ENCODE data around the gene DAP. TPM values are rescaled to one million over a fixed set of nuclear protein-coding genes. Genes with fewer than 3 reads are reported as not detected.

DAP gene
- total RNA-seq, 3 donors from 2014 or later (not counting 1 experiment from before 2014, with no cell fraction given), result 38.4 to 48.9 (median 44.9) TPM

- H3K4me1 Mint-ChIP-seq, result peaks cover 40 to 45% of the 10 kb centered on the region in 2 donors
- peaks cover 13 to 18% of the 10 kb centered on the region in 2 donors for H3K27me3 Mint-ChIP-seq (ENCODE audit: low read depth in 2 of 2)
- Histone ChIP-seq H3K4me3 (ENCODE audit: low read length) (peak overlapping the region; percentile 67), H3K9me3 (ENCODE audit: control insufficient read depth, insufficient read depth, low read length) (no peaks in the 10 kb centered on the region), H3K27me3 (ENCODE audit: control insufficient read depth, insufficient read depth, low read length) (peaks cover 2% of the 10 kb centered on the region), H3K36me3 (ENCODE audit: control insufficient read depth, insufficient read depth, low read length) (no peaks in the 10 kb centered on the region), H3K27ac (ENCODE audit: low read length) (peak overlapping the region; percentile 94), H3K4me1 (ENCODE audit: control insufficient read depth, insufficient read depth, low read length) (peaks cover 33% of the 10 kb centered on the region)
- H3K36me3 Mint-ChIP-seq, result no peaks in the 10 kb centered on the region
- TF ChIP-seq, protein P1, sequence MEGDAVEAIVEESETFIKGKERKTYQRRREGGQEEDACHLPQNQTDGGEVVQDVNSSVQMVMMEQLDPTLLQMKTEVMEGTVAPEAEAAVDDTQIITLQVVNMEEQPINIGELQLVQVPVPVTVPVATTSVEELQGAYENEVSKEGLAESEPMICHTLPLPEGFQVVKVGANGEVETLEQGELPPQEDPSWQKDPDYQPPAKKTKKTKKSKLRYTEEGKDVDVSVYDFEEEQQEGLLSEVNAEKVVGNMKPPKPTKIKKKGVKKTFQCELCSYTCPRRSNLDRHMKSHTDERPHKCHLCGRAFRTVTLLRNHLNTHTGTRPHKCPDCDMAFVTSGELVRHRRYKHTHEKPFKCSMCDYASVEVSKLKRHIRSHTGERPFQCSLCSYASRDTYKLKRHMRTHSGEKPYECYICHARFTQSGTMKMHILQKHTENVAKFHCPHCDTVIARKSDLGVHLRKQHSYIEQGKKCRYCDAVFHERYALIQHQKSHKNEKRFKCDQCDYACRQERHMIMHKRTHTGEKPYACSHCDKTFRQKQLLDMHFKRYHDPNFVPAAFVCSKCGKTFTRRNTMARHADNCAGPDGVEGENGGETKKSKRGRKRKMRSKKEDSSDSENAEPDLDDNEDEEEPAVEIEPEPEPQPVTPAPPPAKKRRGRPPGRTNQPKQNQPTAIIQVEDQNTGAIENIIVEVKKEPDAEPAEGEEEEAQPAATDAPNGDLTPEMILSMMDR (IDR thresholded peaks at IDR 0.05), result no peak
- peak in 1 of 2 donors; percentile 18 for DNase-seq
- 67% methylated on average over 17 of the region's 17 CpGs for WGBS (ENCODE audit: insufficient coverage)
- ATAC-seq, result no peak
- peak overlapping the region; percentile 66 to 88 for H3K27ac Mint-ChIP-seq
- intact Hi-C loops (cut with micrococcal nuclease), result loop anchor here (10.0 kb wide), 1 partner anchor 507 kb away; the partner anchor contains the start of gene CCT5
- H3K9me3 Mint-ChIP-seq, result no peaks in the 10 kb centered on the region
- peak overlapping the region; percentile 94 for H3K4me3 Mint-ChIP-seq
Measured at GRCh38 chr5:10761933-10762775, 1.1 kb upstream of the DAP start.

DNA sequence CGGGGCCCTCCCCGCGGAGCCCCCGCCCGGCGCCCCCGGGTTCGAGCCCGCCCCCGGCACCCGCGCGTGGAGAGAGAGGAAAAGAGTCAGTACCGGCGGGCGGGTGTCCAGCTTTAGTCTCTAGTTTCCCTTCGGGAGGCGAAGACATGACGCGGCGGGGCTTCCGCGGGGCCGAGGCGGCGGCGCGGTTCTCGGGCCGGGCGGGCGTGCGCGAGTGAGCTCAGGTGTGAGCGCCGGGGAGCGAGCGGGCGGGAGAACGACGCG, 181 bp downstream of the DAP start:
- WGBS (ENCODE audit: insufficient coverage), result under 1% methylated on average over 42 of the region's 42 CpGs
- no peaks in the 10 kb centered on the region for H3K9me3 Mint-ChIP-seq

DNA sequence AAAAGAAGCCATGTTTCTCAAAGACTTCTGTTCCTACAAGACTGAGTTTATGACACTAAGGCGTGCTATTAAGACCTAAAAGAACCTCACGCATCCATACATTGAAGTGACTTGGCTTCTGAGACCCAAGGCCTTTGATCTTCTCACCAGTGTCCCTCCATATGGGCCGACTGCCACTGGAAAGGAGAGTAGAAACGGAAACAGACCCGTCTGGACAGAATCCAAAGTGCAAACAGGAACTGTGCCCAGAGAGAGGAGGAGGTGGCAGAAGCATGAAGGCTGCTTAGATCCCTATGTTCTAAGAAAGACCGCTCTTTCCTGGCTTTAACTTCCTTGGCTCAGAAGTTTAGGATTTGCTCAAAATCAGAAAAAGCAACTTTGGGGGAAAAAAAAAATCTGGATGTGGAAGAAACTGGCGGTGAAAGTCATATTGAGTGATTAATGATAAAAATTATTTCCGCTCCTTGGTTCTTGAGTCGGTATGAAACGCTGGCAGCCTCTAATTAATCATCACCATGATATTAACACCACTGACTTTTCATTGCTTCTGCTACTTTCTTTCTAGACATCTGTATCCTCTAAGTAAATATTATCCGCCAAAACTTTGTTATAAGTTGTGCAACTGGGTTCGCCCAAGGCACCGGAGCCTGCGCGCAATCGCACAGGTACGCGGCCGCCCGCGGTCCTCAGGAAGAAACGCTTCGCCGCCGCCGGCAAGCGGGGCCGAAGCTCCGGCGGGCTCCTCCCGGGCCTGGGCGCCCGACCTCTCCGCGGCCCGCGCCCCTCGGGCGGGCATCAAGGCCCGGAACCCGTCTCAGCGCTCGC, 726 bp downstream of the DAP start:
- no peaks in the 10 kb centered on the region for H3K9me3 Mint-ChIP-seq
- peak overlapping the region; percentile 74 to 88 for H3K27ac Mint-ChIP-seq
- H3K4me1 Mint-ChIP-seq, result peaks cover 50 to 60% of the 10 kb centered on the region in 2 donors
- H3K27me3 Mint-ChIP-seq (ENCODE audit: low read depth in 2 of 2), result peaks cover 3 to 10% of the 10 kb centered on the region in 2 donors
- WGBS (ENCODE audit: insufficient coverage), result 2% methylated on average over 42 of the region's 43 CpGs
- Histone ChIP-seq H3K4me1 (ENCODE audit: control insufficient read depth, insufficient read depth, low read length) (peaks cover 33% of the 10 kb centered on the region), H3K27ac (ENCODE audit: low read length) (peak overlapping the region; percentile 62), H3K4me3 (ENCODE audit: low read length) (peak overlapping the region; percentile 57), H3K9me3 (ENCODE audit: control insufficient read depth, insufficient read depth, low read length) (no peaks in the 10 kb centered on the region), H3K36me3 (ENCODE audit: control insufficient read depth, insufficient read depth, low read length) (no peaks in the 10 kb centered on the region), H3K27me3 (ENCODE audit: control insufficient read depth, insufficient read depth, low read length) (no peaks in the 10 kb centered on the region)
- peak overlapping the region; percentile 94 for H3K4me3 Mint-ChIP-seq
- intact Hi-C loops (cut with micrococcal nuclease), result loop anchor here (10.0 kb wide), 1 partner anchor 506 kb away; the partner anchor contains the start of gene CCT5
- ATAC-seq (peak; percentile 19 to 32 (median 31)), DNase-seq (peak in 1 of 2 donors; percentile 68)
- TF ChIP-seq, protein P1 (IDR thresholded peaks at IDR 0.05), result no peak
- no peaks in the 10 kb centered on the region for H3K36me3 Mint-ChIP-seq

More for the DNA sequence above, 181 bp downstream of the DAP start:
- peaks cover 8 to 15% of the 10 kb centered on the region in 2 donors for H3K27me3 Mint-ChIP-seq (ENCODE audit: low read depth in 2 of 2)
- Histone ChIP-seq H3K27me3 (ENCODE audit: control insufficient read depth, insufficient read depth, low read length) (no peaks in the 10 kb centered on the region), H3K9me3 (ENCODE audit: control insufficient read depth, insufficient read depth, low read length) (no peaks in the 10 kb centered on the region), H3K4me3 (ENCODE audit: low read length) (peak overlapping the region; percentile 57), H3K4me1 (ENCODE audit: control insufficient read depth, insufficient read depth, low read length) (peaks cover 33% of the 10 kb centered on the region), H3K27ac (ENCODE audit: low read length) (peak overlapping the region; percentile 56), H3K36me3 (ENCODE audit: control insufficient read depth, insufficient read depth, low read length) (no peaks in the 10 kb centered on the region)
- H3K4me3 Mint-ChIP-seq, result peak overlapping the region; percentile 94
- peak overlapping the region; percentile 74 to 88 for H3K27ac Mint-ChIP-seq
- DNase-seq, result no peak
- H3K4me1 Mint-ChIP-seq, result peaks cover 44 to 54% of the 10 kb centered on the region in 2 donors
- no peaks in the 10 kb centered on the region for H3K36me3 Mint-ChIP-seq
- ATAC-seq, result no peak
- TF ChIP-seq, protein P1 (IDR thresholded peaks at IDR 0.05), result no peak
- intact Hi-C loops (cut with micrococcal nuclease), result loop anchor here (10.0 kb wide), 1 partner anchor 506 kb away; the partner anchor contains the start of gene CCT5

All from natural killer cell (primary cell).